Measurements from ENCODE around the gene NREP. TPM values are rescaled to one million over a fixed set of nuclear protein-coding genes. Genes with fewer than 3 reads are reported as not detected.

Gene NREP
- total and polyA plus RNA-seq, 2 experiments from 2014 or later = 681 to 981 TPM

- no peaks in the 10 kb centered on the region for H3K9me3 ChIP-seq (ENCODE audit: low read depth)
- H3K4me1 ChIP-seq (ENCODE audit: low read depth) = no peaks in the 10 kb centered on the region
- H3K27ac ChIP-seq = no peak overlapping the region
- no peak for DNase-seq (ENCODE audit: low read depth in 1 of 2, low spot score in 1 of 2)
- H3K36me3 ChIP-seq = no peaks in the 10 kb centered on the region
- H3K4me3 ChIP-seq = no peak overlapping the region
- H3K27me3 ChIP-seq = no peaks in the 10 kb centered on the region
- TF ChIP-seq, protein P1, sequence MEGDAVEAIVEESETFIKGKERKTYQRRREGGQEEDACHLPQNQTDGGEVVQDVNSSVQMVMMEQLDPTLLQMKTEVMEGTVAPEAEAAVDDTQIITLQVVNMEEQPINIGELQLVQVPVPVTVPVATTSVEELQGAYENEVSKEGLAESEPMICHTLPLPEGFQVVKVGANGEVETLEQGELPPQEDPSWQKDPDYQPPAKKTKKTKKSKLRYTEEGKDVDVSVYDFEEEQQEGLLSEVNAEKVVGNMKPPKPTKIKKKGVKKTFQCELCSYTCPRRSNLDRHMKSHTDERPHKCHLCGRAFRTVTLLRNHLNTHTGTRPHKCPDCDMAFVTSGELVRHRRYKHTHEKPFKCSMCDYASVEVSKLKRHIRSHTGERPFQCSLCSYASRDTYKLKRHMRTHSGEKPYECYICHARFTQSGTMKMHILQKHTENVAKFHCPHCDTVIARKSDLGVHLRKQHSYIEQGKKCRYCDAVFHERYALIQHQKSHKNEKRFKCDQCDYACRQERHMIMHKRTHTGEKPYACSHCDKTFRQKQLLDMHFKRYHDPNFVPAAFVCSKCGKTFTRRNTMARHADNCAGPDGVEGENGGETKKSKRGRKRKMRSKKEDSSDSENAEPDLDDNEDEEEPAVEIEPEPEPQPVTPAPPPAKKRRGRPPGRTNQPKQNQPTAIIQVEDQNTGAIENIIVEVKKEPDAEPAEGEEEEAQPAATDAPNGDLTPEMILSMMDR (IDR thresholded peaks at IDR 0.05; ENCODE audit: low read depth, low read length) = no peak
Measured at GRCh38 chr5:111765613-111766571, 8.9 kb upstream of the NREP start.

DNA sequence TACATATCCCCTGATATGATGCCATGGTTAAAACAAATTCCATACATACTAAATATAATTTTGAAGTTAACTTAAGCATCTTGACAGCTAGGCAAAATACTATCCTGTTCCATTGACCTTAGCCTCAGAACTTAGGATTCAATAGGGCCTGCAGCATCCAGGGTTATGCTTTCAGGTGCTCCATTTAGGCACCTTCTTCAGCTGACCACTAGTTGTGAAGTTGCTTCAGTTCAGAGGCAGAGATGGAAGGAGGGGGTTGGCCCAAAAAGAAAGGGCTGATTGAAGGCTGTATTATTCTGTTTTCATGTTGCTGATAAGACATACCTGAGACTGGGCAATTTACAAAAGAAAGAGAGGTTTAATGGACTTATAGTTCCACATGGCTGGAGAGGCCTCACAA lies 7.0 kb upstream of the NREP start:
- H3K4me1 ChIP-seq (ENCODE audit: low read depth) = peaks cover 4% of the 10 kb centered on the region
- H3K36me3 ChIP-seq = no peaks in the 10 kb centered on the region
- no peak overlapping the region for H3K4me3 ChIP-seq
- no peak overlapping the region for H3K27ac ChIP-seq
- no peaks in the 10 kb centered on the region for H3K27me3 ChIP-seq
- no peak for DNase-seq (ENCODE audit: low read depth in 1 of 2, low spot score in 1 of 2)
- TF ChIP-seq, protein P1 (IDR thresholded peaks at IDR 0.05; ENCODE audit: low read depth, low read length) = no peak
- H3K9me3 ChIP-seq (ENCODE audit: low read depth) = no peaks in the 10 kb centered on the region

- Histone ChIP-seq H3K27ac (no peak overlapping the region), H3K9me3 (ENCODE audit: low read depth) (no peaks in the 10 kb centered on the region), H3K36me3 (no peaks in the 10 kb centered on the region), H3K27me3 (no peaks in the 10 kb centered on the region), H3K4me3 (no peak overlapping the region), H3K4me1 (ENCODE audit: low read depth) (peaks cover 11% of the 10 kb centered on the region)
- TF ChIP-seq, protein P1 (IDR thresholded peaks at IDR 0.05; ENCODE audit: low read depth, low read length) = no peak
- DNase-seq (ENCODE audit: low read depth in 1 of 2, low spot score in 1 of 2) = peak in 1 of 2 donors; percentile 36
Measured at GRCh38 chr5:111762895-111763294, 5.9 kb upstream of the NREP start.

DNA sequence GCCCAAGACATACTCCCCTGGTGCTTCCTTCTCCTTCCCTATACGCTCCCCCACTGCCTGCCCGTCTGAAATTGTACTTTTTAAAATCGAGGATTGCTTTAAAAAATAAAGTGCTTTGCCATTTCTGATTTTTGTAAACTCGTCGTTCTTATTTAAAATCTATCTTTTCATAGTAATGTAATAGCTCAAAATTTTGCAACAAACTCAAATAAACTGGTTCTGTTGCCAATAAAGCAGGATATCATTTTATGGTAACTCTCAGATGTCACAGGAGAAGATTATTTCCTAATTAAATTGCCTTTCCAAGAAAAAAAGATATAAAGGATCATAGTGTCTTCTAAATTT lies 1.3 kb upstream of the NREP start:
- Histone ChIP-seq H3K27me3 (no peaks in the 10 kb centered on the region), H3K9me3 (ENCODE audit: low read depth) (no peaks in the 10 kb centered on the region), H3K36me3 (no peaks in the 10 kb centered on the region), H3K4me1 (ENCODE audit: low read depth) (peaks cover 24% of the 10 kb centered on the region), H3K27ac (peak overlapping the region; percentile 97), H3K4me3 (peak overlapping the region; percentile 85)
- no peak for DNase-seq (ENCODE audit: low read depth in 1 of 2, low spot score in 1 of 2)
- TF ChIP-seq, protein P1 (IDR thresholded peaks at IDR 0.05; ENCODE audit: low read depth, low read length) = no peak

- TF ChIP-seq, protein P1 (IDR thresholded peaks at IDR 0.05; ENCODE audit: low read depth, low read length) = peak; percentile 47
- peak overlapping the region; percentile 85 for H3K4me3 ChIP-seq
- H3K27me3 ChIP-seq = no peaks in the 10 kb centered on the region
- DNase-seq (ENCODE audit: low read depth in 1 of 2, low spot score in 1 of 2) = peak; percentile 94 to 98
- H3K9me3 ChIP-seq (ENCODE audit: low read depth) = no peaks in the 10 kb centered on the region
- no peaks in the 10 kb centered on the region for H3K36me3 ChIP-seq
- H3K27ac ChIP-seq = peak overlapping the region; percentile 97
- peaks cover 24% of the 10 kb centered on the region for H3K4me1 ChIP-seq (ENCODE audit: low read depth)
Measured at GRCh38 chr5:111757355-111758283, 625 bp upstream of the NREP start.

Measured in cardiac muscle cell (in vitro differentiated cells and primary cell).